ENCODE results near the gene NUP54.

NUP54 gene

GRCh38 chr4:76148142-76148865, at the start of gene NUP54:
TSS of gene NUP54 (minus strand) at chr4:76148397. CDS start at chr4:76148374, 23 bp downstream.
- peak; percentile 98 for DNase-seq

GRCh38 chr4:76197031-76197743, 49.0 kb upstream of the NUP54 start:
- no peak for DNase-seq

- no peak for DNase-seq
Observed at GRCh38 chr4:76196376-76196775, 48.2 kb upstream of the NUP54 start.

- no peak for DNase-seq
Observed at GRCh38 chr4:76195326-76195725, 47.1 kb upstream of the NUP54 start.

- no peak for DNase-seq
Observed at GRCh38 chr4:76194325-76194724, 46.1 kb upstream of the NUP54 start.

- no peak for DNase-seq
Observed at GRCh38 chr4:76192236-76192635, 44.0 kb upstream of the NUP54 start.

- no peak for DNase-seq
Observed at GRCh38 chr4:76188557-76188956, 40.4 kb upstream of the NUP54 start.

- no peak for DNase-seq
Observed at GRCh38 chr4:76188149-76188548, 40.0 kb upstream of the NUP54 start.

- no peak for DNase-seq
Observed at GRCh38 chr4:76187152-76187551, 39.0 kb upstream of the NUP54 start.

GRCh38 chr4:76182463-76182862, 34.3 kb upstream of the NUP54 start:
- DNase-seq = no peak

GRCh38 chr4:76179398-76180318, 31.5 kb upstream of the NUP54 start:
- DNase-seq = peak; percentile 88

- DNase-seq = no peak
Observed at GRCh38 chr4:76178296-76178695, 30.1 kb upstream of the NUP54 start.

GRCh38 chr4:76177709-76178108, 29.5 kb upstream of the NUP54 start:
- DNase-seq = no peak

GRCh38 chr4:76175336-76175735, 27.1 kb upstream of the NUP54 start:
- no peak for DNase-seq

- no peak for DNase-seq
Observed at GRCh38 chr4:76174216-76174615, 26.0 kb upstream of the NUP54 start.

GRCh38 chr4:76168688-76169087, 20.5 kb upstream of the NUP54 start:
- no peak for DNase-seq

- DNase-seq = no peak
Observed at GRCh38 chr4:76166480-76166879, 18.3 kb upstream of the NUP54 start.

GRCh38 chr4:76160355-76160754, 12.2 kb upstream of the NUP54 start:
- DNase-seq = no peak

GRCh38 chr4:76156635-76157034, 8.4 kb upstream of the NUP54 start:
- no peak for DNase-seq

- no peak for DNase-seq
Observed at GRCh38 chr4:76155979-76156378, 7.8 kb upstream of the NUP54 start.

- no peak for DNase-seq
Observed at GRCh38 chr4:76153356-76153755, 5.2 kb upstream of the NUP54 start.

- peak; percentile 89 for DNase-seq
Observed at GRCh38 chr4:76147454-76148141, 599 bp downstream of the NUP54 start.

GRCh38 chr4:76144546-76144945, 3.7 kb downstream of the NUP54 start:
- no peak for DNase-seq

Data from islet precursor cell (in vitro differentiated cells).